ENCODE measurements around the gene TIGD1.

DNA sequence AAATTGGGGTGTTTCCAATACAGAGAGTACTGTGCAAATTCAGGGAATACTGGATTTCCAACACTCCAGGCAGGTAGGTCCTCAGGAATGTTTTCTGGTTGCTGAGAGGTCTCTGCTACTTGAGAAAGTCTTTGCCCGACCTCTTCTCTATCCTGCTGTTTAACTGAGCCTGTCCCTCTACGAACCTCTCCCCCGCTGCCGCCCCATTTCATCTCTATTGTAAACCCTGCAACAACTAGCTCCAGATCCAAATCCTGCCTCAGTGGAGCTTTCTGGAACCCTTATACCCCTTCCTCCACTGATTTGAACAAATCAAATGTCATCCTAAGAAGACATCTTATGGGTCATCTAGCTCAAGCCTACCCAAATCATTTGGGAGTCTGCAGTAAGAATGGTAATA is 1.4 kb upstream of the TIGD1 start:
- TF ChIP-seq, protein P1, sequence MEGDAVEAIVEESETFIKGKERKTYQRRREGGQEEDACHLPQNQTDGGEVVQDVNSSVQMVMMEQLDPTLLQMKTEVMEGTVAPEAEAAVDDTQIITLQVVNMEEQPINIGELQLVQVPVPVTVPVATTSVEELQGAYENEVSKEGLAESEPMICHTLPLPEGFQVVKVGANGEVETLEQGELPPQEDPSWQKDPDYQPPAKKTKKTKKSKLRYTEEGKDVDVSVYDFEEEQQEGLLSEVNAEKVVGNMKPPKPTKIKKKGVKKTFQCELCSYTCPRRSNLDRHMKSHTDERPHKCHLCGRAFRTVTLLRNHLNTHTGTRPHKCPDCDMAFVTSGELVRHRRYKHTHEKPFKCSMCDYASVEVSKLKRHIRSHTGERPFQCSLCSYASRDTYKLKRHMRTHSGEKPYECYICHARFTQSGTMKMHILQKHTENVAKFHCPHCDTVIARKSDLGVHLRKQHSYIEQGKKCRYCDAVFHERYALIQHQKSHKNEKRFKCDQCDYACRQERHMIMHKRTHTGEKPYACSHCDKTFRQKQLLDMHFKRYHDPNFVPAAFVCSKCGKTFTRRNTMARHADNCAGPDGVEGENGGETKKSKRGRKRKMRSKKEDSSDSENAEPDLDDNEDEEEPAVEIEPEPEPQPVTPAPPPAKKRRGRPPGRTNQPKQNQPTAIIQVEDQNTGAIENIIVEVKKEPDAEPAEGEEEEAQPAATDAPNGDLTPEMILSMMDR (IDR thresholded peaks at IDR 0.05): no peak
- no peak for TF ChIP-seq POLR2A (IDR thresholded peaks at IDR 0.05)
